Loucy (cell line): ENCODE data around the gene NOD2.

Experiments used
- H2AFZ ChIP-seq: fragments of 200-600 bp; sonication (generic); 2 replicates; pipeline ENCODE4 v1.6.0; 2016; ENCODE audit warnings: antibody characterized with exemption, mild to moderate bottlenecking, low read length, moderate library complexity
- H3F3A ChIP-seq: fragments of 200-600 bp; 2 replicates; pipeline ENCODE4 v1.6.0; 2016; ENCODE audit warnings: antibody characterized with exemption, low read depth, mild to moderate bottlenecking
- H3K27me3 ChIP-seq: fragments of 200-600 bp; sonication (generic); 2 replicates; pipeline ENCODE4 v1.6.1; 2014; ENCODE audit warnings: low read length, mild to moderate bottlenecking; ENCODE audit not compliant: insufficient read depth, poor library complexity, severe bottlenecking
- H3K36me3 ChIP-seq: fragments of 200-600 bp; sonication (generic); 2 replicates; pipeline ENCODE4 v1.6.1; 2016; ENCODE audit warnings: low read length; ENCODE audit not compliant: insufficient read depth
- H3K4me1 ChIP-seq: fragments of 200-600 bp; sonication (generic); 2 replicates; pipeline ENCODE4 v1.5.1; 2014; ENCODE audit warnings: low read length, mild to moderate bottlenecking; ENCODE audit not compliant: insufficient read depth, poor library complexity, severe bottlenecking
- H3K4me2 ChIP-seq: fragments of 200-600 bp; sonication (generic); 2 replicates; pipeline ENCODE4 v1.6.0; 2014; ENCODE audit warnings: antibody characterized with exemption, low read length, low read depth, mild to moderate bottlenecking; ENCODE audit not compliant: poor library complexity, severe bottlenecking
- H3K4me3 ChIP-seq: fragments of 200-600 bp; sonication (generic); 2 replicates; pipeline ENCODE4 v1.5.1; 2014; ENCODE audit warnings: low read length, mild to moderate bottlenecking, mixed read lengths; ENCODE audit not compliant: poor library complexity, severe bottlenecking
- H3K79me2 ChIP-seq: fragments of 200-600 bp; sonication (generic); 2 replicates; pipeline ENCODE4 v1.6.1; 2014; ENCODE audit warnings: low read length; ENCODE audit not compliant: insufficient read depth
- H3K9ac ChIP-seq: fragments of 200-600 bp; sonication (generic); 2 replicates; pipeline ENCODE4 v1.6.0; 2014; ENCODE audit warnings: mild to moderate bottlenecking, low read depth, low read length, moderate library complexity; ENCODE audit not compliant: poor library complexity, severe bottlenecking
- H3K9me2 ChIP-seq: fragments of 200-600 bp; sonication (generic); replicated peaks from 2 replicates; pipeline ENCODE4 v1.6.1; 2016; ENCODE audit warnings: low read depth, low read length, mixed read lengths
- H3K9me3 ChIP-seq: fragments of 200-600 bp; sonication (generic); 2 replicates; pipeline ENCODE4 v1.6.1; 2014; ENCODE audit warnings: mild to moderate bottlenecking, antibody characterized with exemption, low read length, low read depth; ENCODE audit not compliant: insufficient read depth
- H4K20me1 ChIP-seq: fragments of 200-600 bp; sonication (generic); 2 replicates; pipeline ENCODE4 v1.6.0; 2014; ENCODE audit warnings: antibody characterized with exemption, low read length, mild to moderate bottlenecking; ENCODE audit not compliant: insufficient read depth, poor library complexity, severe bottlenecking
- EZH2phosphoT487 ChIP-seq: fragments of 200-600 bp; IDR thresholded peaks from 2 replicates; pipeline ENCODE4 v1.6.1; 2018; ENCODE audit warnings: antibody characterized with exemption, mild to moderate bottlenecking, moderate library complexity, borderline replicate concordance
- TF ChIP-seq, protein P1 (sequence below): fragments of 200-600 bp; sonication (generic); conservative IDR thresholded peaks from 2 replicates; pipeline ENCODE4 v1.5.1; 2014; ENCODE audit warnings: mild to moderate bottlenecking, antibody characterized with exemption, low read length

The NOD2 gene

DNA sequence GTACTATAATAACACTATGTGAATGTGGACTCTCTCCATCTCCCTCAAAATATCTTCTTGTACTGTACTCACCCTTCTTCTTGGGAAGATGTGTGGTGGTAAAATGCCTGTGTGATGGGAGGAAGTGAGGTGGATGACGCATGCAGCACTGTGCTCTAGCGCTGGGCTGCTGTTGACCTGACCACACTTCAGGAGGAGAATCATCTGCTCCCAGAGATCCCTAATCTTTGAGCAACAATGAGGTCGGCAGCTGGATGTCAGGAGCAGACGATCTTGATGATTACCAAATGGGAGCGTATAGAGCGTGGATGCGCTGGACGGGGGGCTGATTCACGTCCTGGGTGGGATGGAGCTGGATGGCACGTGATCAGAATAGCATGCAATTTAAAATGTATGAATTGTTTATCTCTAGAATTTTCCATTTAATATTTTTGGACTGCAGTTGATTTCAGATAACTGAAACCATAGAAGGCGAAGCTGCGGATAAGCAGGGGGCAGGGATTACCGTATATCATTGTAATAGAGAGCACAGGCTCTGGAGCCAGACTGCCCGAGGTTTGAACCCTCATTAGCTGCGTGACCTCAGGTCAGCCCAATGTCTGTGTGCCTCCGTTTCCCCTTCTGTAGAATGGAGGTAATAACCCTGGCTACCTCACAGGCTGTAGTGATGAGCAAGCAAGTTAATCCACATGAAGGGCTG lies 24.8 kb downstream of the NOD2 start:
- H3K27me3 ChIP-seq: no peaks in the 10 kb centered on the region
- no peaks in the 10 kb centered on the region for H3K79me2 ChIP-seq
- peaks cover 36% of the 10 kb centered on the region for H3K4me1 ChIP-seq
- H3K4me3 ChIP-seq: no peak overlapping the region
- H3K9me3 ChIP-seq: no peaks in the 10 kb centered on the region
- H3K9ac ChIP-seq: no peak overlapping the region
- no peaks in the 10 kb centered on the region; the same call in 1 of the 2 replicates for H3F3A ChIP-seq
- H2AFZ ChIP-seq: no peak overlapping the region
- H3K9me2 ChIP-seq: no peaks in the 10 kb centered on the region
- H3K4me2 ChIP-seq: no peak overlapping the region
- no peaks in the 10 kb centered on the region for H3K36me3 ChIP-seq
- TF ChIP-seq, protein P1, sequence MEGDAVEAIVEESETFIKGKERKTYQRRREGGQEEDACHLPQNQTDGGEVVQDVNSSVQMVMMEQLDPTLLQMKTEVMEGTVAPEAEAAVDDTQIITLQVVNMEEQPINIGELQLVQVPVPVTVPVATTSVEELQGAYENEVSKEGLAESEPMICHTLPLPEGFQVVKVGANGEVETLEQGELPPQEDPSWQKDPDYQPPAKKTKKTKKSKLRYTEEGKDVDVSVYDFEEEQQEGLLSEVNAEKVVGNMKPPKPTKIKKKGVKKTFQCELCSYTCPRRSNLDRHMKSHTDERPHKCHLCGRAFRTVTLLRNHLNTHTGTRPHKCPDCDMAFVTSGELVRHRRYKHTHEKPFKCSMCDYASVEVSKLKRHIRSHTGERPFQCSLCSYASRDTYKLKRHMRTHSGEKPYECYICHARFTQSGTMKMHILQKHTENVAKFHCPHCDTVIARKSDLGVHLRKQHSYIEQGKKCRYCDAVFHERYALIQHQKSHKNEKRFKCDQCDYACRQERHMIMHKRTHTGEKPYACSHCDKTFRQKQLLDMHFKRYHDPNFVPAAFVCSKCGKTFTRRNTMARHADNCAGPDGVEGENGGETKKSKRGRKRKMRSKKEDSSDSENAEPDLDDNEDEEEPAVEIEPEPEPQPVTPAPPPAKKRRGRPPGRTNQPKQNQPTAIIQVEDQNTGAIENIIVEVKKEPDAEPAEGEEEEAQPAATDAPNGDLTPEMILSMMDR: no peak
- no peak for TF ChIP-seq EZH2phosphoT487
- H4K20me1 ChIP-seq: no peaks in the 10 kb centered on the region

DNA sequence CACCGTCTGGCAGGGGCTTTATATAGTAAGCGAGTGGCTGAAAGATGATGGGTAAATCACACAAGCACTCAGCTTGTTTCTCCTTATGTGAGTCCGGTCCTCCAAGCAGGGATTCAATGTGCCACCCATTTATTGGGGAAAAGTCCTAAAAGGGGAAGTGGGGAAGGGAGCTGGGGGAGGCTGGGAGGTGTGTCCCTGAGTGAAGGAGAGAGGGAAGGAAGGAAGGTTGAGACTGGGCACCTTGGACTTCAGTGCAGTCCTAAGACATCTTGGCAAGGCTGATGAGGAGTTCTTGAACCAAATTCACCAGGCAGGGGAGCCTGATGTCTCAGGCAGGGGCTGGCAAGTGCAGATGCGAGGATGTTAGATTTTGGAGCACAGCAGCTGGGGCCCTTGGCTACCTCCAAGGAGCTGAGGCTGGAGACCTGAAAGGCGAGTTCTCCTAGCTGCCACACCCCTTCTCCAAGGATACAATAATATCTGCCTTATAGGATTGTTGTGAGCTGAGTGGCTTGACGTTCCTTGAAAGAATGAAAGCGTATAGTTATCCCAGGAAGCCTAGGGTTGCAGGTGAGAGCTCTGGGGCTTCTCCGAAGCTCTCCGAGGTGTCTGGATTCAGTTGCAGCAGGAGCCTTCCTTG lies 25.5 kb downstream of the NOD2 start:
- H4K20me1 ChIP-seq: no peaks in the 10 kb centered on the region
- H3K9me2 ChIP-seq: no peaks in the 10 kb centered on the region
- H3K79me2 ChIP-seq: no peaks in the 10 kb centered on the region
- no peaks in the 10 kb centered on the region for H3K27me3 ChIP-seq
- no peaks in the 10 kb centered on the region for H3K36me3 ChIP-seq
- H3K4me3 ChIP-seq: no peak overlapping the region
- no peaks in the 10 kb centered on the region; the same call in 1 of the 2 replicates for H3F3A ChIP-seq
- TF ChIP-seq, protein P1: no peak
- no peak for TF ChIP-seq EZH2phosphoT487
- H3K4me2 ChIP-seq: no peak overlapping the region
- H3K4me1 ChIP-seq: peaks cover 36% of the 10 kb centered on the region
- no peak overlapping the region for H3K9ac ChIP-seq
- peaks cover 5% of the 10 kb centered on the region; the same call in 1 of the 2 replicates for H3K9me3 ChIP-seq
- H2AFZ ChIP-seq: no peak overlapping the region

DNA sequence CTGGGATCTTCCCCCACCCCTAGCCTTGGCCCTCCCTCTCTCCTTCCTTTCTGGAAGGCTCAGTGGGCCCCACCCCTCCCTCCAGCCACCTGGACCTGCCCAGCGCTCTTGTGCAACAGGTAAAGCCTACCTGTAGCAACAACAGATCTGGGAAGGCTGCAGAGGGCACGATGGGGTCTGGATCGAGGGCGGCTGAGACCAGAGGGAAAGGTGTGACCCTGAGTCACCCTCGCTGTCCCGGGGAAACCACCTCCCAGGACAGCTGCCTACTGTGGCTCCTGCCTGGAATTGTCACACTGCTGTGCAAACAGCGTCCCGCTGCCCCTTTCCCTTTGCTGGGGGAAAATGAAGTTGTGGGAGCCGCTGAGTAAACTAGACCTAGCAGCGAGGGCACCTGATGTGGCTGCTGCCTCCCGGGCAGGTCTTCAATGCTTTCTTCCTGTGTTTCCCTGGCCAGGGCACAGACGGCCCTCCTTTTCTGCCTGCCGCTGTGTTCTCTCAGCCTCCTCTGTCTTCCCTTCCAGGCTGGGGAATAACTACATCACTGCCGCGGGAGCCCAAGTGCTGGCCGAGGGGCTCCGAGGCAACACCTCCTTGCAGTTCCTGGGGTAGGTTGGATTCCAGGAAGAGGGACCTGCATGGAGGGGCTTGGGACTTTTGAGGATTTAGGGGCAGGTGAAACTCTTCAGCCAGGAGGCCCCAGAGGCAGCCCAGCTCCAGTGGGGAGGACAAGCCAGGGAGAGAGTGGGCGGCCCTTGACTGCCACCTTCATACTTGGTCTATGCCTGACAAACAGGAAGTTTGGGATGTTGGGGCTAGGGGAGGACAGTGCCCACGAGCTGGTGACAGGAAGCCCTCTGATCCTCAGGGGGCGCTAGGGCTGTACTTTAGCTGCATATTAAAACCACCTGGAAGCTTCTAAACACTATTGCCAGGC lies 26.3 kb downstream of the NOD2 start:
- peaks cover 11% of the 10 kb centered on the region for H3K9me3 ChIP-seq
- H3K36me3 ChIP-seq: no peaks in the 10 kb centered on the region
- no peaks in the 10 kb centered on the region for H3K79me2 ChIP-seq
- no peaks in the 10 kb centered on the region for H3K9me2 ChIP-seq
- H4K20me1 ChIP-seq: no peaks in the 10 kb centered on the region
- peak overlapping the region; percentile 30 for H3K4me3 ChIP-seq
- no peak for TF ChIP-seq EZH2phosphoT487
- TF ChIP-seq, protein P1: peak; percentile 56
- peak overlapping the region; percentile 64 for H3K4me2 ChIP-seq
- H3F3A ChIP-seq: no peaks in the 10 kb centered on the region; the same call in 1 of the 2 replicates
- H2AFZ ChIP-seq: peak overlapping the region; percentile 76
- H3K27me3 ChIP-seq: no peaks in the 10 kb centered on the region
- peaks cover 31% of the 10 kb centered on the region for H3K4me1 ChIP-seq
- H3K9ac ChIP-seq: peak overlapping the region; percentile 57
